ENCODE data around the gene RRP8.
A peak's percentile ranks its signal among the peaks of the same experiment; 100 is the strongest.

The RRP8 gene

DNA sequence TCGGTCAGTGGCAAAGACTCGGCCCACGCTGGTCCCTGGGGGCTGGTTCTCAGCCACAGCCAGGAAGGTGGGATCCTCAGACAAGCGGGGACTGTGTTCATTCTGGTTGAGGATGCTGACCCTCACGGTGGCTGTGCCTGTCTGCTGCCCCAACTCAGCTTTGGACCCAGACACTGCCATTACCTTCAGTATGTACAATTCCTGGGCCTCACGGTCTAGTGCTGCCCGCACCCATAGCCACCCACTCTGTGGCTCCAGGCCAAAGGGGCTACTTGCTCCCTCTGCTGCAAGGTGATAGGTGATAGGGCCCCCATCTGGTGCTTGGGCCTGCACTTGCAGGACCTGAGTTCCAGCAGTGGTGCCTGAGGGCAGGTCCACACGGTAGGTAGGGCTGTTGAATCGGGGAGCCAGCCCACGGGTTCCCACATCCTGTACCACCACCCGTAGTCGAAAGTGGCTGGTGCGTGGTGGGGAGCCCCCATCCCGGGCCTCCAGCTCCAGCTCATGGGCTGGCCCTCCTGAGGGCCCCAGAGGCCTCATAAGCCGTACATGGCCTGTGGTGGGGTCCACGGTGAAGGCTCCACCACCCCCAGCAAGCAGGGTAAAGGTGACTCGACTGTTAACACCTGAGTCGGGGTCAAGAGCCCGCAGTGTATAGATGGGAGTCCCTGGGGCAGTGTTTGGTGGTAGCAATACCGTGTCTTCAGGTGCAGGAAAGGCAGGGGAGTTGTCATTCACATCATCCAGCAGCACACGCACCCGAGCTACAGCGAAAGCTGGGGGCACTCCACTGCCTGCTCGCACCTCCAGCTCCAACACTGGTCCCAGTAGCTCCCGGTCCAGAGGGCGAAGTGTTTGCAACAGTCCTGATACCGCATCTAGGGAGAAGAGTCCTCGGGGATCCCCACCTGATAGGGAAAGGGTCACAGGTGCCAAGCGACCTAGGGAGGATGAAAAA is 29.0 kb upstream of the RRP8 start:
- DNase-seq = no peak

- no peak for DNase-seq
These were observed 28.0 kb upstream of the RRP8 start for GRCh38 chr11:6631361-6631890.

- no peak for DNase-seq
These were observed 27.3 kb upstream of the RRP8 start for GRCh38 chr11:6630632-6631291.

GRCh38 chr11:6629892-6630631 is 26.6 kb upstream of the RRP8 start:
- no peak for DNase-seq

GRCh38 chr11:6629573-6629891 is 26.1 kb upstream of the RRP8 start:
- no peak for DNase-seq

DNA sequence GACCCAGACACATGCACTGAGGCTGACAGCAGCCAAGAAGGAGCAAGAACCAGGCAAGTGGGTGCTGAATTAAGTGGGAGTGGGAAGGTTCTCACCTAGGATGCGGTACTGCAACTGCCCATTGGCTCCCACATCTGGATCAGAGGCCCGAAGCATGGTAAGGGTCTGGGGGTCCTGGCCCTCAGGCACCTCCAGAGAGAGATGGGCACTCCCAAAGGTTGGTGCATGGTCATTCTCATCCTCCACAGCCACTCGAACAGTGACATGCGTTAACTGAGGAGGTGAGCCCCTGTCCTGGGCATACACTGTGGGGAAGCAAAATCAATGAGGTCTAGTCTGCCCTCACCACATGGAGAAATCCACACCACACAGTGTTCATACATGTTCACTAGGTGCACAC is 25.1 kb upstream of the RRP8 start:
- DNase-seq = no peak

GRCh38 chr11:6627762-6628241 is 24.4 kb upstream of the RRP8 start:
- no peak for DNase-seq

DNA sequence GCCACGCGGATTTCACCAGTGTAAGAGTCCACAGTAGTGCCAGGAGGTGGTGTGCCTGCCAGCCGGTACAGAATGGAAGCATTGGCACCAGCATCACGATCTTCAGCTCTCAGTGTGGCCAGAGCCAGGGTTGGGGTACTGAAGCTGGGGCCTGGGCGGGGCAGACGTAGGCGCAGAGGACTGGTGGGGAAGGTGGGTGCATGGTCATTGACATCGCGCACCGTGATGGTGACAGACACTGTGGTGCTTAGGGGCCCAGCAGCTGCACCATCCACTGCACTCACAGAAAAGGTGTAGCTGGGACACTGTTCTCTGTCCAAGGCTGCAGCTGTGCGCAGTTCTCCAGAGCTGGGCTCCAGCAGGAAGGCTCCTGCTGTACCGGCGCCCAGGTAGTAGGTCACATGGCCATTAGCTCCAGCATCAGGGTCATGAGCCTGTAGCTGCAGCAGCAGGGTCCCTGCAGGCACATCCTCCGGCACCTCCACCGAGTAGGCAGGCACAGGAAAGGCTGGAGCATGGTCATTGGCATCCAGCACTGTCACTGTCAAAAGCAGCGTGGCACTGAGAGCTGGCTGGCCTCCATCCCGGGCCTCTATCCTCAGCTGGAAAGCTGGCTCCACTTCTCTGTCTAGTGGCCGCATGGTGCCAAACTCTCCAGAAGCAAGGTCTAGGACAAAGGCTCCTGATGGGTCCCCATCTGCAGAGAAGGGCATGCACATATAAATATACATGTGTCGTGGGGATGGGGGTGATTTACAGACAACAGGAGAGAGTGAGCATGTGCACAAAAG is 23.8 kb upstream of the RRP8 start:
- no peak for DNase-seq

DNA sequence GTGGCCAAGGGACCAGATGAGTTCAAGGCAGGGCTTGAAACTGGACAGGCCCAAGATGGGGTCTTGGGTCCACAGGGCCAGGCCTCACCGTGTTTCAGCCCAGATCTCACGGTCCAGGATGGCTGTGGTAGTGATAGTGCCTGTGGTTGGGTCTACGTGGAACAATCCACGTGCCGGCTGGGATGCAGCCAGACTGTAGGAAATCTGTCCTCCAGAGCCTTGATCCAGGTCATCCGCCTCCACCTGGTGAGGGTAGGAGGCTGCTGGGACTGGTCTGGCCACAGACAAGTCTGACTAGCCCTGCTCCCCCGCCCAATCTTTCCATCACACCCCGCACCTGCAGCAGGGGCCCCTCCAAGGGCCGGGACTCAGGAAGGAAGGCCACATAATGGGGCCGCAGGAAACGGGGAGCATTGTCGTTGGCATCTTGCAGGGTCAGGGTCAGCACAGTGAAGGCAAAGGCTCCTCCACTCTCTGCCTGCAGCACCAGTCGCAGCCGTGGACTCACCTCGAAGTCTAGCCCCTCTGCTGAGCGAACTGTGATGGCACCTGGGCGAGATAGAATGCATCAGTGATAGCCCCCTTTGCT is 22.5 kb upstream of the RRP8 start:
- no peak for DNase-seq

DNA sequence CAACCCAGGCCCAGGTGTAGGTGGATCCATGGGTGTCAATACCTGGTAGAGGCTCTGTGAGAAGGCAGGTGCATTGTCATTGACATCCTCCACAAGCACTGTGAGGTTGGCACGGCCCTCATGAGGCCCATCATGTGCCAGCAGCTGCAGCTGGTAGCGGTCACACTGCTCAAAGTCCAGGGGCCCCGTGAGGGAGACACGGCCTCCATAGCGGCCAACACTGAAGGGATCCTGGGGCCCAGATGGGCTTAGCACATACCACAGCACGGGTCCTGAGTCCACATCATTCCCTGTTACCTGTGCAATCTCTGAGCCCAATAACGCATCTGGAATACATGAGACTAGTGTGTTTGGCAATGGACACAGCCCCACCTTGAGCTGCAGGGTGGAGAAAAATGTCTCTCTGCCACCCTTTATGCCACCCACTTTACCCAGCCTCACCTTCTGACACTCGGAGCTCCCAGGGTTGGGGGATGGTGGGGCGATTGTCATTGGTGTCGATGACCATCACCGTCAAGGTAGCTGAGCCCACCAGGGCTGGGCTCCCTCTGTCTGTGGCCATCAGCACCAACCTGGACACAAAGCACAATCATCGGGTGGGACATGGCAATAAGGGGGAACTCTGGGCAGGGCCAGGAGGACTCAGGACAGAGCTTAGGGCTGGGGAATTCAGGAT is 21.9 kb upstream of the RRP8 start:
- DNase-seq = no peak

- no peak for DNase-seq
These were observed 20.3 kb upstream of the RRP8 start for GRCh38 chr11:6623391-6624363.

GRCh38 chr11:6622261-6623171 is 19.1 kb upstream of the RRP8 start:
- DNase-seq = no peak

DNA sequence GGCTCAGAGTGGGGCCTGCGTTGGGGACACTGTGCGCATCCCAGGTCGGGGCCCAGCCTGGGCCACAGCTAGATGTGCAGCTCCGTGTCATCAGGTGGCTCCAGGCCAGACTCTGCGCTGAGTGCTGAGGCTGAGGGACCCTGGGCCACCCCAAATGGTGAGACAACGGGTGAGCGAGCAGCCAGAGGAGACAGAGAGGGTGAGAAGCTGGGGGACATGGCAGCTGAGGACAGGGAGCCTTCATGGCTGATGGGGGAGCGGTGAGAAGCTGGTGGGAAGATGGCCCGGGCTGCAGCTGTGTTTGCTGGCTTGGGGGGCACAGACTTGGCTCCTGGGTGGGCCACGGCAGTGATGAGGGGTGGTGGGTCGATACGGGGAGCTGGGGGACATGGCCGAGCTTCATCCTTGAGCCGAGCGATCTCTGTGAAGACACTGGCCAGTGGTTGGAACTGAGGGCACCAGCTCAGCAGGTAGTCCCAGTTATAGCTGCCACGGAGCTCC is 18.3 kb upstream of the RRP8 start:
- no peak for DNase-seq

DNA sequence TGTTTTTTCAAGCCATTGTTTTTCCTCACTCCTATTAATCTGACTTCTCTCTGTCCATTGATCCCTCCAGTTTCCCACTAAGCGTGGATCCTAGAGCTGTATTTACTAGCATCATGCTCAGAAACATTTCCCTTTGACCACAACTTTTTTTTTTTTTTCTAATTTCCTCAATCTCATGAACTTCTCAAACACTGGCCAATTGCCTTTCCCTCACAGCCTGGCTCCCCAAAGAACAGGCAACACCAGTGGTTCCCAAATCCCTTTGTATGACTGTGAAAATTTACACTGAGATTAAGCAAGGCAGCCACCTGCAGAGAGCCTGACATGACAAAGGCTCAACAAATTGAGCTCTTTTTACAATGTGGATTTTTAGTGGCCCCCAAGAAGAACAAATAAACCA is 17.2 kb upstream of the RRP8 start:
- no peak for DNase-seq

- DNase-seq = peak; percentile 99
These were observed 15.8 kb upstream of the RRP8 start, which contains the start of gene TPP1 for GRCh38 chr11:6619004-6619745. TPP1 (minus strand) TSS chr11:6619422; CDS start chr11:6619400, 22 bp downstream.

DNA sequence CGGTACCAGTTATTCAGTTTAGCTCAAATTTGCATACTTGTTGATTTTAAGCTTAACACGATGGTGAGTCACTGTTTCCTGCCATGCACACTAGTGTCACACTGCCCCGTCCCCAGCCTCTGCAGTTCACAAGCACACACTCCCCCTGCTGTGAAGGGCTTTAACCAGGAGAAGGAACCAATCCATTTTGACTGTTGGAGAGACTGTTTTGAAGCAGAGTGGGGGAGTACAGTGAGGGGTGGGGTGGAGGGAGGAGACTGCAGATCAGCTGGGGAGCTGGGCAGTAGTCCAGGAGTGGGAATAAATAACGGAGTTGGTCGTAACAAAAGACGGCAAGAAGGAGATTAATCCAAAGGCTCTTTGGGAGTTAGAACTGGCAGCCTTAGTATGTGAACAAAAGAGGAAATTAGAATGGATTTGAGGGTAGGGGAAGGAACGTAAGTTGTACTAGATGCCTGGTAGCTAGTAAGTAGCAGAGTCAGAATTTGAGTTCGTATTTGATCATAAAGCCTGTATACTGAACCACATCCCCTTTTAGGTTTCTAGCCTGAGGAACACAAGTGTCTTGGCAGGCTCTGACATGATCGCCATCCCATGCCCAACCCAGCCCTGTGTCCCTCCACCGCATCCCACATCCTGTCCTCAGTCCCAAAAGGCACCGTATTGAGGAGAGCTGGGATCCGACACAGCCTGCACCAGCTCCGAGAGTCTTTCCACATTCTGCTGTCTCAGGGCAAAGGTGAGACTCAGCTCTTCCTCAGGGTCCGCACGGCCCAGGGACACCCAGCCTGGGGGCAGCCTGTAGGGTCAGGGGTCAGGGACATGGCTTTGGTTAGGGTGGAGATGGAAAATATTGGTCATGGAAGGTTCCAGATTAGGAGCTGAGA is 14.9 kb upstream of the RRP8 start:
- no peak for DNase-seq

DNA sequence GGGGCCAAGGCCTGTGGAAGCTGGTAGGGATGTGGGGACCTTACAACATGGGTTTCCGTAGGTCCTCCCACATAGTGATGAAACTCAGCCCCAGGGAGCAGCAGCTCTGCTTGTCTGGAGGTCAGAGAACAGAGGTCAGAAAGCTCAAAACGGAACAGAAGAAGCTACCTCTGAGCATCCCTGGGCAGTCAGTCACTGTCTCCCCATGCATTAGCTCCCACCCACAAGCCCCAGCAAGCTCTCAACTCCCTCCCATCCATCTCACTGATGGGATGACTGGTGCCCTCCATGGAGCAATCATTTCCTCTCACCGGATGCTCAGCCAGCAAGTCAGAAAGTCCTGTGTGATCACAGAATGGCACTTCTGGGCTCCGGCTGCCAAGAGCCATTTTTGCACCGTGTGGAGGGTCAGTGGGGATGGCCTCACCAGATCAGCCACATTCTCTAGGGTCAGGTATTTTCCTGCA is 13.9 kb upstream of the RRP8 start:
- DNase-seq = no peak
